PC-3 (cell line): Measurements from ENCODE around the gene NFIX. TPM values are rescaled to one million over a fixed set of nuclear protein-coding genes. Genes with fewer than 3 reads are reported as not detected.

ENCODE experiments used
- ATAC-seq: fragments of 200-7000 bp; cut with Tn5 transposase; 2 replicates; pipeline ENCODE4 v1.9.1; 2020; ENCODE audit warnings: mild to moderate bottlenecking, moderate library complexity
- BruUV-seq: library from RNA; stranded (reverse); fragments of 400-500 nt; replicated peaks from 2 replicates; lab custom pipeline; 2021; lab: Mats Ljungman, UMichigan
- CTCF ChIA-PET: fragments of 300-600 bp; sonication (Branson Sonifier 250); formaldehyde crosslinking; loops from one replicate; lab custom pipeline; 2022; ENCODE audit warnings: antibody characterized with exemption; lab: Charles Lee
- POLR2A ChIA-PET: fragments of 300-600 bp; sonication (Branson Sonifier 250); formaldehyde crosslinking; loops from one replicate; lab custom pipeline; 2022; ENCODE audit warnings: antibody characterized with exemption; ENCODE audit not compliant: unreplicated experiment; lab: Charles Lee
- DNase-seq: peaks from one replicate; pipeline ENCODE4 v3.0.0-alpha.2; 2015
- H2AFZ ChIP-seq: fragments of 300-600 bp; sonication (generic); 2 replicates; pipeline ENCODE4 v1.6.0; 2016; ENCODE audit warnings: antibody characterized with exemption, low read length
- H3F3A ChIP-seq: fragments of 300-600 bp; sonication (generic); one replicate; pipeline ENCODE4 v1.6.0; 2017; ENCODE audit warnings: antibody characterized with exemption, low read length, control low read depth, mild to moderate bottlenecking; ENCODE audit not compliant: unreplicated experiment
- H3K27ac ChIP-seq: fragments of 300-600 bp; sonication (generic); 2 replicates; pipeline ENCODE4 v1.5.1; 2016; ENCODE audit warnings: mild to moderate bottlenecking, low read length
- H3K27me3 ChIP-seq: fragments of 300-600 bp; sonication (generic); 2 replicates; pipeline ENCODE4 v1.6.1; 2016; ENCODE audit warnings: low read length, mixed read lengths
- H3K36me3 ChIP-seq: fragments of 300-600 bp; sonication (generic); 2 replicates; pipeline ENCODE4 v1.6.1; 2016; ENCODE audit warnings: low read depth, mixed run types, low read length, mixed read lengths
- H3K4me1 ChIP-seq: fragments of 300-600 bp; sonication (generic); 2 replicates; pipeline ENCODE4 v1.5.1; 2016; ENCODE audit warnings: low read length; ENCODE audit not compliant: insufficient read depth
- H3K4me2 ChIP-seq: fragments of 300-600 bp; sonication (generic); 2 replicates; pipeline ENCODE4 v1.6.0; 2016; ENCODE audit warnings: low read length
- H3K4me3 ChIP-seq: fragments of 300-600 bp; sonication (generic); 2 replicates; pipeline ENCODE4 v1.5.1; 2016; ENCODE audit warnings: mild to moderate bottlenecking, low read length, mixed read lengths
- H3K79me2 ChIP-seq: fragments of 300-600 bp; sonication (generic); 2 replicates; pipeline ENCODE4 v1.6.1; 2017; ENCODE audit warnings: low read length, mixed read lengths
- H3K9ac ChIP-seq: fragments of 300-600 bp; sonication (generic); 2 replicates; pipeline ENCODE4 v1.6.0; 2016; ENCODE audit warnings: mild to moderate bottlenecking, low read length
- H3K9me2 ChIP-seq: fragments of 300-600 bp; sonication (generic); replicated peaks from 2 replicates; pipeline ENCODE4 v1.6.1; 2016; ENCODE audit warnings: mixed run types, low read length, mixed read lengths
- H3K9me3 ChIP-seq: fragments of 300-600 bp; sonication (generic); 2 replicates; pipeline ENCODE4 v1.6.1; 2016; ENCODE audit warnings: low read length, mixed read lengths
- H4K20me1 ChIP-seq: fragments of 300-600 bp; sonication (generic); 2 replicates; pipeline ENCODE4 v1.6.1; 2016; ENCODE audit warnings: low read length, mixed read lengths
- EZH2 ChIP-seq: fragments of 300-600 bp; sonication (generic); IDR thresholded peaks from one replicate; pipeline ENCODE4 v1.6.1; 2017; ENCODE audit warnings: antibody characterized with exemption, mild to moderate bottlenecking, low read length; ENCODE audit not compliant: unreplicated experiment
- EZH2phosphoT487 ChIP-seq: fragments of 300-600 bp; sonication (generic); IDR thresholded peaks from 2 replicates; pipeline ENCODE4 v1.6.1; 2018; ENCODE audit warnings: mild to moderate bottlenecking, antibody characterized with exemption, low read length, borderline replicate concordance
- intact Hi-C: fragments of 100-400 bp; cut with micrococcal nuclease; formaldehyde crosslinking; loops from 2 replicates; pipeline ENCODE4 v1.9.0; 2023
- total RNA-seq: library from RNA; depleted of rRNA; stranded (reverse); fragments of >200 nt; gene quantifications from 2 replicates; pipeline ENCODE4 v1.2.3, GENCODE V29; 2014
- TF ChIP-seq, protein P1 (sequence below): fragments of 300-600 bp; sonication (generic); conservative IDR thresholded peaks from 2 replicates; pipeline ENCODE4 v1.5.1; 2017; ENCODE audit warnings: antibody characterized with exemption, low read depth, mild to moderate bottlenecking, low read length

NFIX gene
- total RNA-seq, 1 experiment from 2014 or later = 43.3 TPM

DNA sequence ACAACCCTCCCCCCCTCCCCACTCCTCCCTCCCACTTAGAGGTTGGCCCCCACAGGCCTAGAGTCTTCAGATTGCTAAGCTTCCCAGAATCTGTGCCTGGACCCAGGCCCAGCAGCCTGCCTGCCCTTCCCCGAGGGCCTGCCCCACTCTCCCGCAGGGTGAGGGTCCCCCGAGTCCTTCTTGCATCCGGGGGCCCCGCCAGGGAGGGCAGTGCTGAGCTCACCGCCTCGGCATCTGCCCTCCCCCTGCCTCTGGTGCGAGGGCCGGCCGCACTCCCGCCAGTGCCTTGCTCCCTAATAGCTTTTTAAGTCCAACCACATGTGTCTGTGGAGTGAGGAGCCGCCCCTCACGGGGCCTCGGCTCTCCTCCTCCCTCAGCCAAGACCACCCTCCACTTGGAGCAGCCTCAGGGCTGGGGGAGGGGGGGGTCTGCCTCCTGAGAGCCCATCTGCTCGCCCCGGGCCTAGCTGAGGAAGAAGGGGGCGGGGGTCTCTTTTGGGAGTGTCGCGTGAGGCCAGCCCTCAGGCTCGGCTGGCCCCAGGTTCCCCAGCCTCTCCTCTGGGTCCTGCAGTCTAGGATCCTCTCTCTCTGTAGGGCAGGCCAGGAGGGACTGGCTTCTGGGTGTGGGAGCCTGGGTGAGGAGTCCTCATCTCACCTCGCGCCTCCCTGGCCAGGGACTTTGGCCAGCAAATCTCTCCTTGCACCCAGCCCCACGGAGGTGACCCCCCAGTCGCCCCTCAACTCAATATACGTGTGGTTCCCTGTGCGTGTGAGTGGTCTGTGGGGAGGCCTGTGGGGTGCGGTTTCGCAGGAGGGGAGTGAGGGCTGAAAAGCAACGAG, 60.2 kb downstream of the NFIX start:
- peak overlapping the region; percentile 95 for H3K4me2 ChIP-seq
- no peaks in the 10 kb centered on the region for H3K9me3 ChIP-seq
- H2AFZ ChIP-seq = peak overlapping the region; percentile 59
- H3K9me2 ChIP-seq = no peaks in the 10 kb centered on the region
- peak overlapping the region; percentile 90 for H3K9ac ChIP-seq
- DNase-seq (peak; percentile 81), ATAC-seq (peak; percentile 21)
- ChIA-PET CTCF (interaction anchor here (0.6 to 2.6 kb wide), 6 partner anchors 21 to 90 kb away, joined by 3 to 13 read pairs (median 4); no protein-coding TSS in a partner anchor), POLR2A (interaction anchor here (0.5 to 1.0 kb wide), 8 partner anchors 27 to 582 kb away, joined by 3 to 8 read pairs (median 4); no protein-coding TSS in a partner anchor)
- H4K20me1 ChIP-seq = no peaks in the 10 kb centered on the region
- no peaks in the 10 kb centered on the region for H3K36me3 ChIP-seq
- H3K27ac ChIP-seq = peak overlapping the region; percentile 99
- no peaks in the 10 kb centered on the region for H3F3A ChIP-seq
- TF ChIP-seq, protein P1, sequence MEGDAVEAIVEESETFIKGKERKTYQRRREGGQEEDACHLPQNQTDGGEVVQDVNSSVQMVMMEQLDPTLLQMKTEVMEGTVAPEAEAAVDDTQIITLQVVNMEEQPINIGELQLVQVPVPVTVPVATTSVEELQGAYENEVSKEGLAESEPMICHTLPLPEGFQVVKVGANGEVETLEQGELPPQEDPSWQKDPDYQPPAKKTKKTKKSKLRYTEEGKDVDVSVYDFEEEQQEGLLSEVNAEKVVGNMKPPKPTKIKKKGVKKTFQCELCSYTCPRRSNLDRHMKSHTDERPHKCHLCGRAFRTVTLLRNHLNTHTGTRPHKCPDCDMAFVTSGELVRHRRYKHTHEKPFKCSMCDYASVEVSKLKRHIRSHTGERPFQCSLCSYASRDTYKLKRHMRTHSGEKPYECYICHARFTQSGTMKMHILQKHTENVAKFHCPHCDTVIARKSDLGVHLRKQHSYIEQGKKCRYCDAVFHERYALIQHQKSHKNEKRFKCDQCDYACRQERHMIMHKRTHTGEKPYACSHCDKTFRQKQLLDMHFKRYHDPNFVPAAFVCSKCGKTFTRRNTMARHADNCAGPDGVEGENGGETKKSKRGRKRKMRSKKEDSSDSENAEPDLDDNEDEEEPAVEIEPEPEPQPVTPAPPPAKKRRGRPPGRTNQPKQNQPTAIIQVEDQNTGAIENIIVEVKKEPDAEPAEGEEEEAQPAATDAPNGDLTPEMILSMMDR = peak; percentile 39; the same call in 1 of the 2 replicates
- no peak for TF ChIP-seq EZH2
- TSS peak; percentile 93 for BruUV-seq
- intact Hi-C loops = loop anchor here (2.0 kb wide), 1 partner anchor 41 kb away; no protein-coding TSS in a partner anchor
- peaks cover 81% of the 10 kb centered on the region for H3K4me1 ChIP-seq
- H3K27me3 ChIP-seq = no peaks in the 10 kb centered on the region
- H3K79me2 ChIP-seq = peaks cover 73% of the 10 kb centered on the region
- peak overlapping the region; percentile 62 for H3K4me3 ChIP-seq

DNA sequence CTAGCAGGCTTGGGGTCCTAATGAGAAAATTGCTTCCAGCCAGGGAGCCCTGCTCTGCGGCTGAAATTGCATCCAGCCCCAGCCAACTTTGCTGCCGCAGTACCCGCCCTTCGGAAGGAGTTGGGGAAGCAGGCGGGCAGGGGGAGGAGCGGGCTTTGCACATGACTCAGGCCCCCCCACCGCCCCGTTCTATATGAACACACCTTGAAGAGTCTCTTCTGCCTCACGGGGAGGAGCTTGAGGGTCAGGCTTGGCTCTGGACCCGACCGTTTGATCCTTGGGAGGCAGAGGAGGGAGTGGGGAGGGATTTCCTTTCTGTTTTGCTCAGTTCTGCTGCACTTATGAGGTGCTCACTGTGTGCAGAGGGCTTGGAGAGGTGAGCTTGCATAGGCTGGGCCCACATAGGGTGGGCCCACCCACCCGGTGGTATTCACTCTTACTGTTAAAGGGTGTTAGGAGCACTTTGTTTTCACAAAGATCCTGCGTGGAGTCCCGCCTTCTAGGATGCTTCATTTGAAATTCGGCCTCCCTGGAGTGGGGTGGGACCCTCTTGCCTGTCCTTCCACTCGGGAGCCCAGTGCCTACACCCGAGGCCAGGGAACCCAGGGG, 60.9 kb downstream of the NFIX start:
- ChIA-PET POLR2A (interaction anchor here (0.5 to 1.0 kb wide), 5 partner anchors 22 to 334 kb away, joined by 3 to 6 read pairs (median 5); no protein-coding TSS in a partner anchor), CTCF (interaction anchor here (0.6 to 1.5 kb wide), 3 partner anchors 20 to 39 kb away, joined by 3 to 5 read pairs (median 4); no protein-coding TSS in a partner anchor)
- Histone ChIP-seq H3K27ac (peak overlapping the region; percentile 99), H3K9ac (peak overlapping the region; percentile 90), H2AFZ (peak overlapping the region; percentile 59; the same call in 1 of the 2 replicates), H3K79me2 (peaks cover 71% of the 10 kb centered on the region), H3K36me3 (no peaks in the 10 kb centered on the region), H3K4me3 (peak overlapping the region; percentile 62), H4K20me1 (no peaks in the 10 kb centered on the region), H3F3A (no peaks in the 10 kb centered on the region), H3K4me2 (peak overlapping the region; percentile 95), H3K27me3 (no peaks in the 10 kb centered on the region), H3K9me3 (no peaks in the 10 kb centered on the region), H3K9me2 (no peaks in the 10 kb centered on the region), H3K4me1 (peaks cover 81% of the 10 kb centered on the region)
- no TSS peak for BruUV-seq
- DNase-seq (peak; percentile 97), ATAC-seq (peak; percentile 42)
- TF ChIP-seq EZH2 (no peak), EZH2phosphoT487 (no peak)
- TF ChIP-seq, protein P1 = no peak
- intact Hi-C loops = loop anchor here (2.0 kb wide), 1 partner anchor 41 kb away; no protein-coding TSS in a partner anchor
